ENCODE measurements around the gene OSGIN1. TPM values are rescaled to one million over a fixed set of nuclear protein-coding genes. Genes with fewer than 3 reads are reported as not detected.

OSGIN1 gene
- total RNA-seq, 1 donor from 2014 or later, result 2.4 TPM

GRCh38 chr16:83978401-83978904 lies 25.4 kb downstream of the OSGIN1 start:
- H3K27ac Mint-ChIP-seq (ENCODE audit: unreplicated experiment), result no peak overlapping the region

GRCh38 chr16:83979441-83979840 lies 26.4 kb downstream of the OSGIN1 start:
- H3K36me3 Mint-ChIP-seq (ENCODE audit: low read depth), result peaks cover 18% of the 10 kb centered on the region
- no peaks in the 10 kb centered on the region for H3K27me3 Mint-ChIP-seq (ENCODE audit: low read depth)
- no peak overlapping the region for H3K27ac Mint-ChIP-seq (ENCODE audit: unreplicated experiment)
- peaks cover 10% of the 10 kb centered on the region for H3K9me3 Mint-ChIP-seq
- H3K4me1 Mint-ChIP-seq, result peaks cover 11% of the 10 kb centered on the region
- no peak for DNase-seq (ENCODE audit: low read depth, low spot score)
- TF ChIP-seq CTCF (conservative IDR thresholded peaks at IDR 0.05), result no peak
- no peak overlapping the region for H3K4me3 Mint-ChIP-seq

More at GRCh38 chr16:83978401-83978904, 25.4 kb downstream of the OSGIN1 start:
- Mint-ChIP-seq H3K27me3 (ENCODE audit: low read depth) (no peaks in the 10 kb centered on the region), H3K4me1 (peaks cover 11% of the 10 kb centered on the region), H3K36me3 (ENCODE audit: low read depth) (peaks cover 18% of the 10 kb centered on the region), H3K9me3 (peaks cover 10% of the 10 kb centered on the region), H3K4me3 (no peak overlapping the region)
- no peak for TF ChIP-seq CTCF (conservative IDR thresholded peaks at IDR 0.05)
- DNase-seq (ENCODE audit: low read depth, low spot score), result no peak

DNA sequence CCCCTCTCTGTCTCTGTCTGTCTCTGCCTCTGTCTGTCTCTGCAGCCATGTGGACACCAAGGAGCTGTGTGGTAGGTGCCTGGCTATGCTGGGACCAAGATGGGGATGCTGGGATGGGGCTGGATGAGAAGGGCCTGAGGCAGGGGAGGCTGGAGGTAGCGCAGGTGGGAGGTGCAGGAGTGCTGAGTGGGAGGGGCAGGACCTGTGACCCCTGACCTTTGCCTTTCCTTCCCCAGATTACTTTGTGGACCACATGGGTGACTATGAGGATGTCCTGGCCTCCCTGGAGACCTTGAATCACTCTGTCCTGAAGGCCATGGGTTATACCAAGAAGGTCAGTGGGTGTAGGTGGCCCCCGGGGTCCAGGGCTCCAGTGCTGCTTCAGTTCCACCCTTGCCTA lies 27.8 kb downstream of the OSGIN1 start:
- DNase-seq (ENCODE audit: low read depth, low spot score), result no peak
- peaks cover 10% of the 10 kb centered on the region for H3K9me3 Mint-ChIP-seq
- no peak overlapping the region for H3K27ac Mint-ChIP-seq (ENCODE audit: unreplicated experiment)
- TF ChIP-seq CTCF (conservative IDR thresholded peaks at IDR 0.05), result no peak
- H3K4me1 Mint-ChIP-seq, result peaks cover 11% of the 10 kb centered on the region
- no peaks in the 10 kb centered on the region for H3K27me3 Mint-ChIP-seq (ENCODE audit: low read depth)
- no peak overlapping the region for H3K4me3 Mint-ChIP-seq
- peaks cover 18% of the 10 kb centered on the region for H3K36me3 Mint-ChIP-seq (ENCODE audit: low read depth)

GRCh38 chr16:83981799-83982198 lies 28.8 kb downstream of the OSGIN1 start:
- TF ChIP-seq CTCF (conservative IDR thresholded peaks at IDR 0.05), result no peak
- H3K36me3 Mint-ChIP-seq (ENCODE audit: low read depth), result peaks cover 18% of the 10 kb centered on the region
- no peak overlapping the region for H3K27ac Mint-ChIP-seq (ENCODE audit: unreplicated experiment)

DNA sequence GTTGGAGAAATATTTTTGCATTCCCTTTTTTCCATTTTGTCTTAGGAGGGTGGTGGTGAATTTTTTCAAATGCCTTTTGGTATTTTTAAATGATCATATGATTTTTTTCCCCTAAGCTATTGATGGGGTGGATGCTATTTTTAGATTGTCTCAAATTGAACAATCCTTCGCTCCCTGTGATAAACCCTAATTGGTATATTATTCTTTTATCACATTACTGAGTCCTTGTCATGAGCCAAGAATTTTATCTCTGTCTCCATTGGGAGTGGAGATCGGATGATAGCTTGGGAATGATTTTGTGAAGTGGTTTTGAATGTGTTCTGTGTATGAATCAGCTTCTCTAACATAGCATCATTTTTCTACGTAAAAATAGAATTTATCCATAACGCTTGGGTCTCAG lies 30.5 kb downstream of the OSGIN1 start:
- DNase-seq (ENCODE audit: low read depth, low spot score), result no peak
- Mint-ChIP-seq H3K27ac (ENCODE audit: unreplicated experiment) (no peak overlapping the region), H3K36me3 (ENCODE audit: low read depth) (peaks cover 12% of the 10 kb centered on the region), H3K4me3 (no peak overlapping the region), H3K27me3 (ENCODE audit: low read depth) (no peaks in the 10 kb centered on the region), H3K9me3 (peaks cover 5% of the 10 kb centered on the region), H3K4me1 (peaks cover 11% of the 10 kb centered on the region)
- TF ChIP-seq CTCF (conservative IDR thresholded peaks at IDR 0.05), result no peak

More at GRCh38 chr16:83981799-83982198, 28.8 kb downstream of the OSGIN1 start:
- Mint-ChIP-seq H3K27me3 (ENCODE audit: low read depth) (no peaks in the 10 kb centered on the region), H3K9me3 (peaks cover 10% of the 10 kb centered on the region), H3K4me1 (peaks cover 11% of the 10 kb centered on the region), H3K4me3 (no peak overlapping the region)
- DNase-seq (ENCODE audit: low read depth, low spot score), result no peak
